Measurements from ENCODE around the gene GOT1. TPM values are rescaled to one million over a fixed set of nuclear protein-coding genes. Genes with fewer than 3 reads are reported as not detected.

Gene GOT1
- total and polyA plus RNA-seq, 2 of the 8 experiments (the other 6 are each of a cell fraction or from before 2014, with no cell fraction given) = 16.7 to 47.0 TPM

- Histone ChIP-seq H2BK120ac (replicated peaks; ENCODE audit: low read depth, low read length) (no peak overlapping the region), H3K18ac (ENCODE audit: extremely low read depth, low read length) (no peak overlapping the region), H4K5ac (ENCODE audit: insufficient read length, low read depth, low read length) (no peak overlapping the region), H3K4me3 (ENCODE audit: extremely low read depth in 1 of 4, insufficient read depth in 2 of 4, low read depth in 3 of 4, low read length in 4 of 4) (peak overlapping the region in 1 of 4 experiments; percentile 31; a peak in 1 of 8 replicates), H2BK20ac (ENCODE audit: low read length) (no peak overlapping the region), H3K27ac (ENCODE audit: low read depth, low read length) (no peak overlapping the region), H2BK15ac (ENCODE audit: low read length) (no peak overlapping the region), H3K27me3 (replicated peaks in 1 of 4; ENCODE audit: control insufficient read depth in 3 of 4, extremely low read depth in 1 of 4, insufficient read depth in 3 of 4, low read length in 3 of 4) (peaks cover 0 to 1% (median 0%) of the 10 kb centered on the region in 4 experiments; a peak in 2 of 7 replicates), H2AK5ac (ENCODE audit: low read depth, low read length) (no peak overlapping the region), H3K4me2 (ENCODE audit: insufficient read depth in 1 of 2, low read depth in 2 of 2, low read length in 2 of 2) (peak overlapping the region in 1 of 2 experiments; percentile 48; a peak in 2 of 4 replicates), H3K4me1 (replicated peaks in 1 of 4; ENCODE audit: control insufficient read depth in 3 of 4, insufficient read depth in 4 of 4, low read length in 3 of 4) (peaks cover 3 to 10% (median 8%) of the 10 kb centered on the region in 4 experiments; a peak in 6 of 7 replicates), H3K79me1 (ENCODE audit: low read depth, low read length) (no peaks in the 10 kb centered on the region), H3K9ac (replicated peaks in 1 of 4; ENCODE audit: extremely low read depth in 1 of 4, low read depth in 3 of 4, low read length in 3 of 4) (no peak overlapping the region), H3K56ac (replicated peaks; ENCODE audit: insufficient read length, low read depth, low read length) (no peak overlapping the region), H2AFZ (ENCODE audit: low read length) (no peak overlapping the region; the same call in 1 of the 2 replicates), H4K8ac (ENCODE audit: extremely low read depth, insufficient read depth, low read length) (no peak overlapping the region), H3K23me2 (ENCODE audit: low read depth, low read length) (no peaks in the 10 kb centered on the region), H3K79me2 (ENCODE audit: control insufficient read depth in 1 of 2, insufficient read depth in 2 of 2, low read length in 2 of 2) (no peaks in the 10 kb centered on the region), H3K9me3 (ENCODE audit: insufficient read depth in 2 of 2, low read depth in 1 of 2, low read length in 1 of 2) (no peaks in the 10 kb centered on the region), H2BK12ac (ENCODE audit: low read depth, low read length) (no peak overlapping the region), H3K14ac (ENCODE audit: insufficient read length) (no peak overlapping the region), H3K23ac (ENCODE audit: insufficient read length) (no peak overlapping the region), H4K20me1 (replicated peaks in 1 of 2; ENCODE audit: control insufficient read depth in 1 of 2, insufficient read depth in 2 of 2, low read length in 2 of 2) (no peaks in the 10 kb centered on the region), H2BK5ac (ENCODE audit: low read depth, low read length) (no peak overlapping the region), H3K4ac (replicated peaks; ENCODE audit: insufficient read length, low read depth, low read length) (no peak overlapping the region), H4K91ac (replicated peaks; ENCODE audit: insufficient read length, low read length) (no peak overlapping the region), H3K36me3 (ENCODE audit: control insufficient read depth in 2 of 4, insufficient read depth in 4 of 4, low read length in 3 of 4) (no peaks in the 10 kb centered on the region)
- POLR2A ChIA-PET (ENCODE audit: partially characterized antibody) = interaction anchor here (1.6 kb wide), 2 partner anchors 15 to 170 kb away, joined by 4 to 5 read pairs; no protein-coding TSS in a partner anchor
- FAIRE-seq (no peak), DNase-seq (ENCODE audit: low read depth in 1 of 2, low spot score in 2 of 2) (no peak)
- CTCF ChIA-PET (ENCODE audit: partially characterized antibody) = interaction anchor here (0.7 to 3.0 kb wide), 6 partner anchors 10 to 90 kb away, joined by 3 to 22 read pairs (median 4); partner anchors contain the start of gene GOT1
- TF ChIP-seq EP300 (IDR thresholded peaks at IDR 0.05; ENCODE audit: borderline replicate concordance in 1 of 2, low read depth in 2 of 2, low read length in 2 of 2) (no peak), CHD2 (IDR thresholded peaks at IDR 0.05; ENCODE audit: low read length) (no peak), CTBP2 (IDR thresholded peaks at IDR 0.05; ENCODE audit: borderline replicate concordance, insufficient read depth, insufficient read length, low read length) (no peak), POLR2A (IDR thresholded peaks at IDR 0.05; ENCODE audit: control extremely low read depth in 1 of 2, low read depth in 2 of 2, low read length in 2 of 2) (no peak), SAP30 (IDR thresholded peaks at IDR 0.05; ENCODE audit: insufficient read depth, insufficient replicate concordance, low read length) (no peak), SIX5 (IDR thresholded peaks at IDR 0.05; ENCODE audit: low read depth, low read length) (no peak), USF2 (IDR thresholded peaks at IDR 0.05; ENCODE audit: low read length) (no peak), SP1 (IDR thresholded peaks at IDR 0.05; ENCODE audit: low read depth, low read length) (no peak), CEBPB (IDR thresholded peaks at IDR 0.05; ENCODE audit: low read depth, low read length) (no peak), CBX5 (IDR thresholded peaks at IDR 0.05; ENCODE audit: low read depth, low read length) (no peak), JUND (IDR thresholded peaks at IDR 0.05; ENCODE audit: low read length) (no peak), POLR2AphosphoS5 (IDR thresholded peaks at IDR 0.05; ENCODE audit: low read depth, low read length) (no peak), ZNF274 (IDR thresholded peaks at IDR 0.05; ENCODE audit: borderline replicate concordance, extremely low read depth, low read length) (no peak), MAFK (IDR thresholded peaks at IDR 0.05; ENCODE audit: low read depth, low read length) (no peak)
- WGBS, 2 experiments (ENCODE audit: extremely low coverage in 1 of 2, insufficient coverage in 1 of 2, insufficient read length in 1 of 2, insufficient replicate concordance in 2 of 2, low coverage in 1 of 2, low lambda C conversion rate in 2 of 2, missing lambda C conversion rate in 1 of 2) = 77% methylated on average over 1 of the region's 1 CpG; no CpG with 5 or more reads in 1 of the 2 experiments
These were observed 21.6 kb upstream of the GOT1 start for GRCh38 chr10:99451981-99452380.

All from H1 (cell line).